OCI-LY7 (cell line): ENCODE measurements around the gene IGBP1. TPM values are rescaled to one million over a fixed set of nuclear protein-coding genes. Genes with fewer than 3 reads are reported as not detected.

Experiments
- BruUV-seq: library from RNA; stranded (reverse); fragments of 400-500 nt; replicated peaks from 2 replicates; lab custom pipeline; 2021; lab: Mats Ljungman, UMichigan
- CTCF ChIA-PET: fragments of 300-600 bp; sonication (Branson Sonifier 250); formaldehyde crosslinking; loops from one replicate; lab custom pipeline; 2022; ENCODE audit warnings: antibody characterized with exemption; ENCODE audit not compliant: unreplicated experiment; lab: Charles Lee
- POLR2A ChIA-PET: fragments of 300-600 bp; sonication (Branson Sonifier 250); formaldehyde crosslinking; loops from one replicate; lab custom pipeline; 2022; ENCODE audit warnings: antibody characterized with exemption; lab: Charles Lee
- DNase-seq: peaks from one replicate; pipeline ENCODE4 v3.0.0-alpha.2; 2015; ENCODE audit warnings: low spot score
- H2AFZ ChIP-seq: fragments of 200-600 bp; sonication (generic), shearing (Covaris generic); 2 replicates; pipeline ENCODE4 v1.6.1; 2014; ENCODE audit warnings: mild to moderate bottlenecking, antibody characterized with exemption, low read length, moderate library complexity
- H3K27ac ChIP-seq: fragments of 200-600 bp; sonication (generic); 2 replicates; pipeline ENCODE4 v1.5.1; 2014; ENCODE audit warnings: mixed run types, low read depth, mild to moderate bottlenecking, moderate library complexity, low read length, inconsistent platforms; ENCODE audit not compliant: poor library complexity, severe bottlenecking
- H3K36me3 ChIP-seq: fragments of 200-600 bp; sonication (generic); 2 replicates; pipeline ENCODE4 v1.6.1; 2014; ENCODE audit warnings: mild to moderate bottlenecking, antibody characterized with exemption, low read length, moderate library complexity, mixed read lengths; ENCODE audit not compliant: insufficient read depth
- H3K4me1 ChIP-seq: fragments of 200-600 bp; sonication (generic); 2 replicates; pipeline ENCODE4 v1.5.1; 2014; ENCODE audit warnings: mild to moderate bottlenecking, low read length; ENCODE audit not compliant: insufficient read depth, poor library complexity, severe bottlenecking
- H3K4me2 ChIP-seq: fragments of 200-600 bp; sonication (generic); 2 replicates; pipeline ENCODE4 v1.6.1; 2014; ENCODE audit warnings: mild to moderate bottlenecking, low read length
- H3K4me3 ChIP-seq: fragments of 200-600 bp; sonication (generic); 2 replicates; pipeline ENCODE4 v1.5.1; 2014; ENCODE audit warnings: mild to moderate bottlenecking, low read depth, low read length; ENCODE audit not compliant: poor library complexity, severe bottlenecking
- H3K79me2 ChIP-seq: fragments of 200-600 bp; sonication (generic); 2 replicates; pipeline ENCODE4 v1.6.1; 2016; ENCODE audit warnings: low read depth, mild to moderate bottlenecking, low read length, moderate library complexity, mixed read lengths; ENCODE audit not compliant: insufficient read depth
- H3K9me2 ChIP-seq: fragments of 200-600 bp; sonication (generic); 2 replicates; pipeline ENCODE4 v1.6.1; 2016; ENCODE audit warnings: mild to moderate bottlenecking, low read length, mixed read lengths; ENCODE audit not compliant: insufficient read depth
- H3K9me3 ChIP-seq: fragments of 200-600 bp; sonication (generic); 2 replicates; pipeline ENCODE4 v1.6.1; 2014; ENCODE audit warnings: mild to moderate bottlenecking, mixed run types, low read length, mixed read lengths
- H4K20me1 ChIP-seq: fragments of 200-600 bp; sonication (generic); 2 replicates; pipeline ENCODE4 v1.6.1; 2014; ENCODE audit warnings: mild to moderate bottlenecking, antibody characterized with exemption, low read length, moderate library complexity, mixed read lengths; ENCODE audit not compliant: insufficient read depth
- CTCF ChIP-seq: fragments of 200-600 bp; sonication (generic); conservative IDR thresholded peaks from 2 replicates; pipeline ENCODE4 v1.5.1; 2014; ENCODE audit warnings: mild to moderate bottlenecking, antibody characterized with exemption, low read length, moderate library complexity, mixed read lengths
- EZH2phosphoT487 ChIP-seq: fragments of 200-600 bp; sonication (generic); IDR thresholded peaks from 2 replicates; pipeline ENCODE4 v1.6.1; 2018; ENCODE audit warnings: low read depth, borderline replicate concordance, mild to moderate bottlenecking, mixed run types, antibody characterized with exemption, low read length, moderate library complexity, mixed read lengths
- intact Hi-C: fragments of 100-400 bp; cut with micrococcal nuclease; formaldehyde crosslinking; loops from one replicate; pipeline ENCODE4 v1.10.0; 2022; ENCODE audit not compliant: unreplicated experiment
- total RNA-seq, 2 experiments: library from RNA; depleted of rRNA in 1 of 2; stranded (reverse); fragments of >200 nt in 1 of 2; shearing (Covaris generic) in 1 of 2; gene quantifications; 2 replicates each; pipeline ENCODE4 v1.2.3, GENCODE V29; 2014 to 2022

Gene IGBP1
- total RNA-seq, 2 experiments from 2014 or later, result 47.2 to 60.5 TPM

DNA sequence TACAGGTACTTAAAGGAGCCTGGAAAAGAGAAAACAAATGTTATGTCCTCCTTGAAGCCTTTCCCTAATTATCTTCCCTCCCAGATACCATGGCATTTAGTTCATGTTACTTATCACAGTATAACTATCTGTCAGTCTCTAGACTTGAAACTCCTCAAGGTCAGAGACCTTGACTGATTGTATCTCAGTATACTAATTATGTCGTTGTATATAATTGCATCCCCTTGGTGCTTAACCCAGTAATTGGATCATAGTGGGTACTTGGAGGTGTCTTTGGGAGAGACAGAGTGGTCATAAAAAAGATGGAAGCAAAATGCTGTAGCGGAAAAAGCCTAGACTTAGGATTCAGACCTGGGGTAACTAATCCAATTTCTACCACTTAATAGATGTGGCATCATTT, 8.1 kb downstream of the IGBP1 start:
- no TSS peak for BruUV-seq

GRCh38 chrX:70166601-70167590, 33.6 kb downstream of the IGBP1 start:
- DNase-seq, result no peak
- POLR2A ChIA-PET, result no interaction called here
- intact Hi-C loops, result no loop called here
- H4K20me1 ChIP-seq, result no peaks in the 10 kb centered on the region
- CTCF ChIA-PET, result no interaction called here
- no peak overlapping the region for H2AFZ ChIP-seq
- no peaks in the 10 kb centered on the region for H3K79me2 ChIP-seq
- peaks cover 23% of the 10 kb centered on the region for H3K36me3 ChIP-seq
- no peaks in the 10 kb centered on the region for H3K9me3 ChIP-seq
- no peak overlapping the region for H3K27ac ChIP-seq
- H3K4me1 ChIP-seq, result no peaks in the 10 kb centered on the region
- H3K4me2 ChIP-seq, result no peak overlapping the region
- H3K4me3 ChIP-seq, result no peak overlapping the region
- H3K9me2 ChIP-seq, result no peaks in the 10 kb centered on the region
- TF ChIP-seq CTCF (no peak), EZH2phosphoT487 (no peak)
- BruUV-seq, result no TSS peak

More for the DNA sequence above, 8.1 kb downstream of the IGBP1 start:
- Histone ChIP-seq H2AFZ (no peak overlapping the region), H4K20me1 (no peaks in the 10 kb centered on the region), H3K9me2 (no peaks in the 10 kb centered on the region), H3K4me1 (no peaks in the 10 kb centered on the region), H3K79me2 (no peaks in the 10 kb centered on the region), H3K36me3 (peaks cover 48% of the 10 kb centered on the region), H3K4me3 (no peak overlapping the region), H3K4me2 (no peak overlapping the region), H3K9me3 (no peaks in the 10 kb centered on the region), H3K27ac (no peak overlapping the region)
- TF ChIP-seq EZH2phosphoT487 (no peak), CTCF (no peak)
- POLR2A ChIA-PET, result no interaction called here
- no peak for DNase-seq
- CTCF ChIA-PET, result no interaction called here
- intact Hi-C loops, result no loop called here
